ENCODE measurements around the gene TOP2A.
"Not testable (repeated sequence)": the region's sequence is repeated elsewhere in the genome, so short reads cannot be mapped to it uniquely, and the experiment has no call there.

TOP2A gene

DNA sequence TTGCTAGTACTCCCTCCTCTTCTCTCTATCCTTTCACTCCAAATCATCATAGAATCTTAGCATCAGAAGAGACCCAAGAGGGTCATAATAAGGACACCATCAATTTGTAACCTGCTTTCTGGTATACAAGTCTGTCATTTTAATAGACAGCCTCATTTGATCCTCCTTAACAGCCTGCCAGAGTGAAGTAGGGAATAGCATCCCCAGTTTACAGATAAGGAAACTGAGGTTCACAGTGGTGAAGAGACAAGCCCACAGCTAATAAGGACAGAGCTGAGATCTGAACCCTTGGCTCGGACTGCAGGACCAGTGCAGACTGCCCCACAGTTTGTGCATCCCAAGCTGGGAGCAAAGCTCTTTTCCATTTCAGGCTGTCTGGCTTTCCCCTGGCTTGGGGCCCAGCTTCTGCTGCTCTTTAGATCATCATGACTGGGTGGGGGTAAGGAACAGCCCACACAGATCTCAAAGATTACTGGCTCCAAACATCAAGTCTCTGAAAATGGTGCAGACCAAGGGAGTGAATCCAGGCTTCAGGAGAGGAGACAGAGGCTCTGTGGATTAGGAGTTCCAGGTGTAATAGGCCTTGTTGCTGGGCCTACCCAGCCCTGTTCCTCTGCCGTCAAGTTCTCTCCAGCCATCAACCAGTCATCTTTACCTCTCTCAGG is 15.3 kb upstream of the TOP2A start:
- DNase-seq (ENCODE audit: low read depth in 2 of 2) = no peak

DNA sequence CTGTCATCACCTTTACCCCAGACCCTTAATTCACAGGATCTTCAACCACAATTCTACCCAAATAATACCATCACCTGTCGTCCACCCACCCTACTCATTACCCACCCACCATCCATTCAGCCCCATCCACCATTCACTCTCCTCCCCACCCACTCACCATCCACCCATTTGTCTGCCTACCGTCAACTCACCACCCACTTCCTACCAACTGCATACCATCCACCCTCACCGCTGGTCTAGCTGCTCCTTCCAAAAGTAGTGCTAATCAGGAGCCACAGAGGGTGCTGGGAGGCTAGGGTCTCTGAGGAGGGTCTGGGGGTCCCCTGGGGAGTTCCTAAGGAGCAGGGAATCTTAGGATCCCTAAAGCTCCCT is 13.5 kb upstream of the TOP2A start:
- no peak for DNase-seq (ENCODE audit: low read depth in 2 of 2)

DNA sequence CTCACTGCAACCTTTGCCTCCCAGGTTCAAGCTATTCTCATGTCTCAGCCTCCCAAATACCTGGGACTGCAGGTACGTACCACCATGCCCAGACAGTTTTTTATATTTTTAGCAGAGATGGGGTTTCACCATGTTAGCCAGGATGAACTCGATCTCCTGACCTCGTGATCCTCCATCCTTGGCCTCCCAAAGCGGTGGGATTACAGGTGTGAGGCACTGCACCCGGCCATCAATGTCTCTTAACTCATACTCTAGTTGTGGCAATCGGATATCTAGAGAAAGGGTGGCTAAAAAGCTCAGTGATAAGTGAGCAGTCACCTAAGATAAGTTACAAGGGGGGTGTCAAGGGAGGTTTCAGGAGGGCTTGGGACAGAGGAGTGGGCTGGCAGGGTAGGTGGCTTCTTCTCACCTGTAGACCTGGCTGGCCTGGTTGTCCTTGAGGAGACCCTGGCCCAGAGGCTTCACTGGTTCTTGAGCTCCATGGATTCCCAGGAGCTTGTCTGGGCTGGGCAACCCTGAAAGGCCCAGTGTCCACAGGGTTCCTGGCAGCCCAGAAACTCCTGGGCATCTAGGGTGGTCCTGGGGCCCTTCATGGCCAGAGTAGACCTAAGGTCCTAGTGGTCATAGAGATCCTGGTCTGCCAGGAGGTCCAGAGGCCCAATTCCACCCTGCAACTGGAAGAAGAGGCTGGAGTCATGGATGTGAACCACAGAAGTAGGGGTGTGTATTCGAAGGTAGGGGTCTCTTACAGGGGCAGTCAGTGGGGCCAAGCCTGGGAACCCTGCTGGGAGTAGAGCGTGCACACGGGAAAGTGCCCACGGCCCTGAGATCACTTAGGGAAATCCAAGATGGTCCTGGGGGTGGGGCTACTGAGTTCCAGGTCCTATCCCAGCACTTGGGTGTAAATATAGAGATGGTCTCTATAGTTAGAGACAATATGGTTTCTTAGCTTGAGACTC is 12.9 kb upstream of the TOP2A start:
- DNase-seq (ENCODE audit: low read depth in 2 of 2) = no peak

DNA sequence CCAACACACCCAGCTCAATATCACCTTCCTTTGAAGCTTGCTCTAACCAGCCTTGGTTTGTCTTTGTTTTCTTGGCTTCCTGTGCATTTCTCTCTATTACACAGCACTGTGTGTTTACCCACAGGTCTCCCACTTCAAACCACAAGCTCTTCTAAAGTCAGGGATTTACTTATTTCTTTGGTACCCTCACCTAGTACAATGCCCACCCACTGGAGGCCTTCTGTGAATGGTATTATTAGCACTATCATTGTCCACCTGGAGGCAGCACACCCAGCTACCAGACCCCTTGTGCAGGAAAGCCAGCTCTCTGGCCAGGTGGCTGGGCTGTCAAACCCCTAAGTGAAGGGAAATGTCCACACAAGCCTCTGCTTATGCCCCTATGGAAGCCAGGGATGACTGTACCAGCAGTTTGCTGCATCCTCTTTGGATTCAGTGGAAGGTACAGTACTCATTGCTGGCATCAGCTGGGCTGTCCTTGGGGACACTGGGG is 9.4 kb upstream of the TOP2A start:
- DNase-seq (ENCODE audit: low read depth in 2 of 2) = no peak

DNA sequence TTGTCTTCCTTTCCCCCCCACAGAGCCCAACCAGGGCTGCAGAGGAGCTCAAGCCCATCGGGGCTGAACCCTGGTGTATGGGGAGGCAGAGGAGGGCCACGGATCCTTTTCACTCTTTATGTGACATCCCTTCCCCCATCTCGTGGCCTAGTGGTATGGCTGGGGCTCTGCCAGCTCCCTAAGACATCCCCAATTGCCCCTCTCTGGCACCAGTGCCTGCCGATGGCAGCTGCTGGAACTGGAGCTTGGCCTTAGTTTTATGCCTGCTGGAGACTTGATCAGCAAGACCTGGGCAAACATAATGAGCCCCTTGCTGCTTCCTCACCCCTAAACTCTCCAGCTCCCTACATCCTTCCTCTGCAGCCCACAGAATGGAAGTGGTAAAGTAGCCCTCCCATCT is 8.0 kb upstream of the TOP2A start:
- no peak for DNase-seq (ENCODE audit: low read depth in 2 of 2)

DNA sequence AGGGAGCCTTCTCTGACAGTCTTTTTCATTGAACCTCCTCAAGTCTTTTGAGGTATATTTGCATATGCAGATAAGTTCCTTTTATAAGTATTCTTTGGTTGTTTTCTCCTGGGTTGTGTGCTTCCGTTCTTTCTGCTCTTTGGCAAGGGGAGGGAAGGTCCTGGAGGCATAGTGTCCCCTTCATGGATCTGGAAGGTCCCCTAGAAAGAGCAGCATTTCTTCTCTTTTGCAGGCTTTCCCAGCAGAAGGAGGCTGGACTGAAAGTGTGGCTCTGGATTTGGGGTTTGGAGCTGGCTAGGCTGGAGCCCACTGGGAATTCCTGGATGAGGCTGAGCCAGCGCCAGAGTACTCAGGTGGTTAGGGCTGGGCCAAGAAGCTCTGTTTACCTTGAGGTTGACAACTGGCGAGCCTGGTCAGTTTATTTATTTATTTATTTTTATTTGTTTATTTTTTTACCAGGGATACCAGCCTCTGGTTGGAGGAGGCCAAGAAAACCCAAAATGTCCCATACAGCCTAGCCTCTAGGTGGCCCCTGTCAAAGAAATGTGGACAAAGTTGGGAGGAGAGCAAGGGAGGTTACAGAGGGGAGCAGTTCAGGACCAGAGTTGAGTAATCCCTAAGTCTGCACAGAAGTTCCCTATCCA is 5.4 kb upstream of the TOP2A start:
- DNase-seq (ENCODE audit: low read depth in 2 of 2) = no peak

DNA sequence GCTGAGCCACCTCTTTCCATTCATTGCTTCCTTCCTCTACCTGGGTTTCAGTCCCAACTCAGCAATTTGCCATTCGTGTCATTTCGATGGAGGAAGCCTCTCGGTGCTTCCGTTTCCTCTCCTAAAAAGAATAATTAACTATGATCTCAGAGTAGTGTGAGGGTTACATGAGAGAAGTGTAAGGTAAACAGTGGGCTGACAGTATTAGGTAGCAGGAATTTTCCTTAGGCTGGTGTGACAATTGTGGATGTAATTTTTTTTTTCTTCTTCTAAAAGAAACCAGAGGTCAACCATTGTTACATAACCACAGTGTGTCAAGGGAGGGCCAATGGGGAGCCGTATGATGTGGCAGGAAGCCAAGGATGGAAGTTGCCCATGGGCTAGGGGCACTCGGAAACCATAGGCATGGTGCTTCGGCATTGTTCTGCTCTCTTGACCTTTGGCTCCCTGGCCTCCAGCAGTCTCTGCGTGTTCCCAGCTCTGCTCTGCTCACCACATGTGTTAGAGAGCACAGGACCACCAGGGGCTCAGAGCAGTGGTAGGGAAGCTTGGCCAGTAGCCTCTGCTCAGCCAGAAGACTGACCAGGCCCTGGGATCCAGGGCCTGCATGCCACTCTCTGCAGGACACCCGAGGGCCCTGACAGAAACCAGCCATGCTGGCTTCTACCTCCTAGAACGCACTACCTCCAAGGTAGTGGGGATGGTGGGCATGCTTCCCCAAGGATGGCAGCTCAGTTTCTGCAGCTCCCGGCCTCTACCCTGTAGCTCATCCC is 2.0 kb upstream of the TOP2A start:
- no peak for DNase-seq (ENCODE audit: low read depth in 2 of 2)

DNA sequence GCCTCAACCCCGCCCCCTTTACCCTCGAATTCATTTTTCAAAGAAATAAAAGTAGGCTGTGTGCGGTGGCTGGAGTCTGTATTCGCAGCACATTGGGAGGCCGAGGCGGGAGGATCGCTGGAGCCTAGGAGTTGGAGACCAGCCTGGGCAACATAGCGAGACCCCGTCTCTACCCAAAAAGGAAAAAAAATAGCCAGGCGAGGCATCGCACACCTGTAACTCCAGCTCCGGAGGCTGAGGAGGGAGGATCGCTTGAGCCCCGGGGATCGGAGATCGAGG is 671 bp upstream of the TOP2A start:
- no peak for DNase-seq (ENCODE audit: low read depth in 2 of 2)

DNA sequence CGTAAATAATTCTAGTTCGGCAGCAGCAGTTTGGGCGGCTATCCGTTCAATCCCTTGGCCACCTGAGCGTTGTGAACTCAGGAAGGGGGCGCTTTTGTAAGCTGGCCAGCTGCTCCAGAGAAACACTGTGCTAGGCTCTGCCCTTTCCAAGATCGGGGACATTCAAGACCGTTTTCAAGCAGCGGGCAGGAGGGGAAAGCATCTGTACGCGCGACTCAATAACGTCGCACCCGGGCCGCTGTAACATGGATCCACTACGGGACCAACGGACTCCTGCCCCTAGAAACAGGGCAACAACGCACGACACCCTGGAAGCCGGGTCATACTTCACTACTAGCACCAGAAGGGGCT is 463 bp downstream of the TOP2A start:
- DNase-seq (ENCODE audit: low read depth in 2 of 2) = no peak

DNA sequence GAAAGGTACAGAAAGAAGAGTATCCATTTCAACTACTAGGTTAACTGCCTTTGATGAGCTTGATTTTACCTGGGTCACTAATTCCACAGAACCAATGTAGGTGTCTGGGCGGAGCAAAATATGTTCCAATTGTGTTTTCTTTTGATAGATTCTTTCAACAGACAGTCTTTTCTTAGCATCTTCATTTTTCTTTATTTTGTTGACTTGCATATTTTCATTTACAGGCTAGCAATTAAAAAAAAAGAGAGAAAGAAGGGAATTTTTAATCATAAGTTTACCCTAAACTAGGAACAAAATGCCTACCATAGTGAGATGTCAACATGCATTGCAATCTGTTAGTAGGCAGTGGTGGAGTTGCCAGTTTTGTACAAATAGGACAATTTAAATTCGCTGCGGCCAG is 1.0 kb downstream of the TOP2A start:
- no peak for DNase-seq (ENCODE audit: low read depth in 2 of 2)

DNA sequence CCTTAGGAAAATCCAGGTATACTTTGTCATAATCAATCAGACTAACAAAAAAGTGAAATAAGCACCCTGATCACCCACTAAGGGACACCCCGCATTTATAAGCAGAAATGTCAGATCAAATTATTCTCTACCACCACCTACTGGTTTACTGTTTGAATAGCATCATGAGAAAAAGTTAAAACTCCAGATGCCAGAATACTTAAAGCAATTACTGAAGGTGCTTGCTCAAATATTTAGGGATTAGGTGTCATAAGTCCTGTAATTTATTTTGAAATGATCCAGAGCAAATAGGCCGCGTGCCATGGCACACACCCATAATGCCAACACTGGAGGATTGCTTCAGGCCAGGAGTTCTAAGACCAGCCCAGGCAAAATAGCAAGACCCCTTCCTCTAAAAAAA is 2.3 kb downstream of the TOP2A start:
- no peak for DNase-seq (ENCODE audit: low read depth in 2 of 2)

DNA sequence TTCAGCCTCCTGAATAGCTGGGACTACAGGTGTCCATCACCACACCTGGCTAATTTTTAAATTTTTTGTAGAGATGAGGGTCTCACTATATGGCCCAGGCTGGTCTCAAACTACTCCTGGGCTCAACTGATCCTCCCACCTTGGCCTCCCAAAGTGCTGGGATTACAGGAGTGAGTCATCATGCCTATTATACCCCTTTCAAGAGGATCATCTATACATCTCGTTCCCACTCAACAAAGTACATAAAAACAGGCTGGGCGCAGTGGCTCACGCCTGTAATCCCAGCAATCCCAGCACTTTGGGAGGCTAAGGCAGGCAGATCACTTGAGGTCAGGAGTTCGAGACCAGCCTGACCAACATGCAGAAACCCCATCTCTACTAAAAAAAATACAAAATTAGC is 3.4 kb downstream of the TOP2A start:
- not testable (repeated sequence) for DNase-seq (ENCODE audit: low read depth in 2 of 2)

DNA sequence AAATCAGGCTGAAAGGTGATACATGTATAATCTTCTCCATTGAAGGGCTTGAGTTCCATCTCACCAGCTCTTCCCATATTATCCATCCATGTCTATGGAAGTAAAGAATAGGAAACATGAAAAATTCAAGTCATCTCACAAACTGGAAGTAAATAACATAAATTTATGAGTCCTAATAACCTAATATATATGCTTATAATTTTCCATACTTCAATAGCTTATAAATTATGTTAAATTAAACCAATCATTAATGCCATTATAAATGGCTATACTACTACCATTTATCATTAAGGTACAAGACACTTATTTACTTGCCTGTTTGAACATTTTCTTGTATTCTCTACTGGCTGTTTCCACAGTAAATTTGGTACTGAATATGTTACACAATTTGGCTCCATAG is 4.8 kb downstream of the TOP2A start:
- DNase-seq (ENCODE audit: low read depth in 2 of 2) = no peak

DNA sequence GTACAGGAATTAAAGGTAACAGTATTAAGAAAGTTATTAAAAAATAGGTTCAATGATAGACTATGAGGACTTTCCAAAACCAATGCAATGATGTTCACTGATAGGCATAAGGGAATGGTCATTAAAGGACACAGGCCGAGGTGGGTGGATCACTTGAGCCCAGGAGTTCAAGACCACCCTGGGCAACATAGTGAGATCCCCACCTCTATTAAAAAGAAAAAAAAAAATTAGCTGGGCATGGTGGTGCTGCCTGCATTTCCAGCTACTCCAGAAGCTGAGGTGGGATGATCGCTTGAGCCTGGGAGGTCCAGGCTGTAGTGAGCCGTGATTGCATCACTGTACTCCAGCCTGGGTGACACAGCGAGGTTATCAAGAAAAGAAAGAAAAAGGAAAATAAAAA is 5.9 kb downstream of the TOP2A start:
- DNase-seq (ENCODE audit: low read depth in 2 of 2) = no peak

DNA sequence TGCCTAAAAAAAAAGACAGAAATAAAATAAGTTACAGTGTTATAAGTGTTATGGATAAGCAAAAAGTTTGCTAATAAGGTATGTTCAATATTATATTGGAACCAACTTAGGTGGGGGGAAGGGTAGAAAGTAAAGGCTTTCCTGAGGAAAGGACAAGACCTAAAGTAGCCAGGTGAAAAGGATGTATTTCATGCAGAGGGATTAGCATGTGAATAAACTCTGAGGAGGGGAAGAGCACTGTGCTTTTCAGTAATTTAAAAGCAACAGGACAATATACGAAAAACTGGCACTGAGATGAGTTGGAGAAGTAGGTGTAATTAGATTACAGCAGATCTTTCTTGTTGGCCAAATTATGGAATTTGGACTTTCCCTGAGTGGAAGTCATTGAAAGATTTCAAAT is 7.6 kb downstream of the TOP2A start:
- no peak for DNase-seq (ENCODE audit: low read depth in 2 of 2)

DNA sequence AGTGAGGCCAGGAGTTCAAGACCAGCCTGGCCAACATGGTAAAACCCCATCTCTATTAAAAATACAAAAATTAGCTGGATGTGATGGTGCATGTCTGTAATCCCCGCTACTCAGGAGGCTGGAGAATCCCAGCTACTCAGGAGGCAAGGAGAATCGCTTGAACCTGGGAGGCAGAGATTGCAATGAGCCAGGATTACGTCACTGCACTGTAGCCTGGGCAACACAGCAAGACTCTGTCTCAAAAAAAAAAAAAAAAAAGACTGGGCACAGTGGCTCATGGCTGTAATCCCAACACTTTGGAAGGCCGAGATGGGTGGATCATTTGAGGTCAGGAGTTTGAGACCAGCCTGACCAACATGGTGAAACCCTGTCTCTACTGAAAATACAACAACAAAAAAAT is 8.2 kb downstream of the TOP2A start:
- DNase-seq (ENCODE audit: low read depth in 2 of 2) = not testable (repeated sequence)

DNA sequence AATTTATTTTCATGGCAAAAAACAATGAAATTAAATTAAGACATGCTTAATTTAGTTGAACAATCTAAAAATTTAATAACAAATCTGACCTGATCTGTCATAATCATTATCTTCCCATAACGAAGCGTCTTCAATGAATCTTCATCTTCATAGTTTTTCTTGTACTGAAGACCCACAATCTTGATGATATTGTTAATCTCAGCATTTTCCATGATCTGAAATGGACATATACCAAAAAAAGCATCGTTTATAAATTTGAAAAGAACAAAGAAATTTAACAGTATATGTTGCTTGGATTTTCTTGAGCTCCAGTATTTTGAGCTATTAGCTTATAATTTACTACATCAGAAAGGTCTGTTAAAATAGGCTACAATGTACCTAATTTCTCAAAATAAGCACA is 10.2 kb downstream of the TOP2A start:
- DNase-seq (ENCODE audit: low read depth in 2 of 2) = no peak

DNA sequence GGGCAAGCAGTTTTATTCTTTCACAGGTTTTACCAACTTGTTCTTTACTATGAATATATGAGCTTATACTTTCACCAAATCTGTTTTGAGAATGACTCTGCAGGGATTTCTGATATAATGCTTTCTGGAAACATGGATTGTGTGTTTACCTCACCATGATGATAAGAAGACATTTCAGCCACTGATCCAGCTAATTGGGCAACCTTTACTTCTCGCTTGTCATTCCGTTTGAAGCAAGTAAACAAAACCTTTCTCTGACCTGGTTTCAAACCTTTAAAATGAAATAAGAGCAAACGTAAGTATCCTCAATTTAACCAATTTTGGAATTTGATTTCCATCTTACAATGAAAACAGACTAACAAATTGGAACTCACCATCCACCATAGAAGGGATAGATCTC is 13.7 kb downstream of the TOP2A start:
- no peak for DNase-seq (ENCODE audit: low read depth in 2 of 2)

DNA sequence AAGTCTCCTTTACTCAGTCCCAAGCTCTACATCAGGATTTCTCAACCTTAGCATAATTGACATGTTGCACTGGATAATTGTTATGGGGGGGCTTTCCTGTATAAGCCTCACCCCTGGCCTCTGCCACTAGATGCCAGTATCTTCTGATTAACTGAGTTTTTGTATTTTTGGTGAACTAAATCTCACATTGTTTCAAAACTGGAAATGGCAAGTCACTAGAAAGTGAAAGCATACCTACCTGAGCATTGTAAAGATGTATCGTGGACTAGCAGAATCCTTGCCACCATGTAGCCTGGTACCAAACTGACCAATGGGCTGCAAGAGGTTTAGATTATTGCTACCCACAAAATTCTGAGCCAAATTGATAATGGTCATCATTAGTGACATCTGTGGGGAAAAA is 15.0 kb downstream of the TOP2A start:
- DNase-seq (ENCODE audit: low read depth in 2 of 2) = no peak

DNA sequence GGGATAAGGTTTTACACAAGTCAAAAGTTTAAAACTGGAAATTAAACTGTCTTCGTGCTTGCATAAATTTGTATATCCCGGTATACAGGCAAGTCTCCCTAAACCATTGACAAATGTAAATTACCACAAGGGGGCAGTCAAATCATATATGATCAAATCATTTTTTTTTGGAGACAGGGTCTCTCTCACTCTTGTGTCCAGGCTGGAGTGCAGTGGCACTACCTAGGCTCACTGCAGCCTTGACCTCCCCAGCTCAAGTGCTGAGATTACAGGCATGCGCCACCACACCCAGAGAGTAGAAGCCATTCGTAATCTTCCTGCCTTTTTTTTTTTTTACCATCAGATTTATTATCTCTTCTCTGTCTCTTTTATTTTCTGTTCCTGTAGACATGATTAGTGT is 18.5 kb downstream of the TOP2A start:
- no peak for DNase-seq (ENCODE audit: low read depth in 2 of 2)

DNA sequence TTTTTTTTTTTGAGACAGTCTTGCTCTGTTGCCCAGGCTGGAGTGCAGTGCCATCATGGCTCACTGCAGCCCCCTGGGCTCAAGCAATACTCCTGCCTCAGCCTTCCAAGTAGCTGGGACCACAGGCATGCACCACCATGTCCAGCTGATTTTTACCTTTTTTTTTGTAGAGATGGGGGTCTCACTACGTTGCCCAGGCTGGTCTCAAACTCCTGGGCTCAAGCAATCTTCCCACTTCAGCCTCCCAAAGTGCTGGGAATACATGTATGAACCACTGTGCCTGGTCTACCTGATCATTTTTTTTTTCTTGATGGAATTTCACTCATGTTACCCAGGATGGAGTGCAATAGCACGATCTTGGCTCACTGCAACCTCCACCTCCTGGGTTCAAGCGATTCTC is 31.1 kb downstream of the TOP2A start:
- DNase-seq (ENCODE audit: low read depth in 2 of 2) = not testable (repeated sequence)

DNA sequence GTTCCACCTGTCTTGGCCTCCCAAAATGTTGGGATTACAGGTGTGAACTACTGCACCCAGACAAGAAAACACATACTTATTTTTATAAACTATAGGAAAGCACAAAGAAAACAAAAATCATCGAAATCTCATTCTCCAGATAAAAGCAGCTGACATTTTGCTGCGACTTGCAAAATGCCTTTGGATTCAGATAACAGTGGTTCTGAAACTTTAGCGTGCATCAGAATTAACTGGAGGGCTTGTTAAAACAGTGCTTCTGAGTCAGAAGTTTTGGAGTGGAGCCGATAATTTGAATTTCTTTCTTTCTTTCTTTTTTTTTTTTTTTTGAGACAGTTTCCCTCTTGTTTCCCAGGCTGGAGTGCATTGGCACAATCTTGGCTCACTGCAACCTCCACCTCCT is 35.4 kb downstream of the TOP2A start:
- no peak for DNase-seq (ENCODE audit: low read depth in 2 of 2)

All from stimulated activated CD8-positive, alpha-beta memory T cell treated with anti-CD3 and anti-CD28 coated beads, Interleukin-2, amount 100 ng/mL, for 48 hours (primary cell).